ENCODE measurements around the gene IMPA2.

DNA sequence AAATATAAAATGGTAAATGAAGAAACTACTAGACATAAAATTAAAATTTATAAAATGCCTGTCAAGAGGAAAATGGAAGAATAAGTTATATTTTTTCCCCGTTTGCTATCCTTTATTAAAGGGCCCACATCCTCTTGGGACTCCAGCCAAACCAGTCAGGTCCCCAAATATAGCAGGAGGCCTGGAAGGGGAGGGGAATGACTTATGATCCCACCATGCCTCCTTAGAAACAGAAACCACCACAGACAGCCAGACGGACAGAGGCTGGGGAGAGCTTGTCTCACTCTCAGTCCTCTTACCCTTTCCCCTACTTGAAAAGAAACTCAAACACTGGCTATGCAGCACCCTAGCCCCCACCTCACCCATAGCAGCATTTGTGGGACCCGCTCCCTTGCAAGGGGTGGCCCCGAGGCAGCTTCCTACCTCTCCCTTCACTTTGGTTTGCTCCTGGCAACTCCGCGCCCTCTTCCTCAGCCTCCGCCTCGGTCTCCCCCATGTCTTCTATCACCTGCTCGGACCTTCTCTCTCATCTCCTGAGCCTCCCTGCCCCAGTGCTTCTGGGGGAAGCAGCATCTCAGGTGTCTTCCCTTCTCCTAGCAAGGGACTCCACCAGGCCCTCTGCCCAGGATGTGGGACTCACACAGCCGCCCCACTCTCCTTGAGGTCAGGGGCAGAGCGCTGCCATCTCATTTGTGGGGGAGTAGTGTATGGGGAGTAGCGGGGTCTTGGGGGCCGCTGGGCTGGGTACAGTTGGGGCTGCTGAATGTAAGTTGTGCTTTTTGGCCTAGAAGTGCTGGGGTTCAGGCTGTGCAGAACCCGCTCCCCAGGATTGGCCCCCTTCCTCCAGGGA, 75.0 kb downstream of the IMPA2 start:
- TF ChIP-seq, protein P1, sequence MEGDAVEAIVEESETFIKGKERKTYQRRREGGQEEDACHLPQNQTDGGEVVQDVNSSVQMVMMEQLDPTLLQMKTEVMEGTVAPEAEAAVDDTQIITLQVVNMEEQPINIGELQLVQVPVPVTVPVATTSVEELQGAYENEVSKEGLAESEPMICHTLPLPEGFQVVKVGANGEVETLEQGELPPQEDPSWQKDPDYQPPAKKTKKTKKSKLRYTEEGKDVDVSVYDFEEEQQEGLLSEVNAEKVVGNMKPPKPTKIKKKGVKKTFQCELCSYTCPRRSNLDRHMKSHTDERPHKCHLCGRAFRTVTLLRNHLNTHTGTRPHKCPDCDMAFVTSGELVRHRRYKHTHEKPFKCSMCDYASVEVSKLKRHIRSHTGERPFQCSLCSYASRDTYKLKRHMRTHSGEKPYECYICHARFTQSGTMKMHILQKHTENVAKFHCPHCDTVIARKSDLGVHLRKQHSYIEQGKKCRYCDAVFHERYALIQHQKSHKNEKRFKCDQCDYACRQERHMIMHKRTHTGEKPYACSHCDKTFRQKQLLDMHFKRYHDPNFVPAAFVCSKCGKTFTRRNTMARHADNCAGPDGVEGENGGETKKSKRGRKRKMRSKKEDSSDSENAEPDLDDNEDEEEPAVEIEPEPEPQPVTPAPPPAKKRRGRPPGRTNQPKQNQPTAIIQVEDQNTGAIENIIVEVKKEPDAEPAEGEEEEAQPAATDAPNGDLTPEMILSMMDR (conservative IDR thresholded peaks at IDR 0.05 in 1 of 2, IDR thresholded peaks at IDR 0.05 in 1 of 2; ENCODE audit: extremely low read depth in 1 of 2, insufficient read depth in 1 of 2, low read depth in 1 of 2, low read length in 2 of 2), result no peak
- no peak for TF ChIP-seq EZH2 (IDR thresholded peaks at IDR 0.05; ENCODE audit: borderline replicate concordance, low read length)
